WTC11 (cell line): ENCODE results near the gene OR52J3. TPM values are rescaled to one million over a fixed set of nuclear protein-coding genes. Genes with fewer than 3 reads are reported as not detected.

Experiments used
- ATAC-seq: fragments of 200-7000 bp; cut with Tn5 transposase; 2 replicates; pipeline ENCODE4 v1.10.0; 2021; ENCODE audit warnings: mild to moderate bottlenecking, moderate library complexity
- CTCF ChIA-PET: fragments of 300-600 bp; sonication (Branson Sonifier 250); formaldehyde crosslinking; loops from one replicate; lab custom pipeline; 2021; ENCODE audit warnings: antibody characterized with exemption; lab: Charles Lee
- POLR2A ChIA-PET: fragments of 350-600 bp; sonication (Branson Sonifier 250); formaldehyde crosslinking; loops from one replicate; lab custom pipeline; 2021; ENCODE audit warnings: antibody characterized with exemption; lab: Charles Lee
- DNase-seq: peaks from one replicate; pipeline ENCODE4 v3.0.0; 2021; ENCODE audit warnings: low spot score
- H3K27ac Mint-ChIP-seq: 2 replicates; pipeline ENCODE4 v1.8.0; 2021; ENCODE audit warnings: mixed read lengths
- H3K27me3 Mint-ChIP-seq: 2 replicates; pipeline ENCODE4 v1.8.0; 2021; ENCODE audit warnings: low read depth, mild to moderate bottlenecking, moderate library complexity, mixed read lengths
- H3K36me3 Mint-ChIP-seq: 2 replicates; pipeline ENCODE4 v1.8.0; 2021; ENCODE audit warnings: mixed read lengths
- H3K4me1 Mint-ChIP-seq: 2 replicates; pipeline ENCODE4 v1.8.0; 2022; ENCODE audit warnings: mixed read lengths
- H3K4me3 Mint-ChIP-seq: 2 replicates; pipeline ENCODE4 v1.8.0; 2021; ENCODE audit warnings: mild to moderate bottlenecking, moderate library complexity, mixed read lengths
- H3K9me3 Mint-ChIP-seq: 2 replicates; pipeline ENCODE4 v1.8.0; 2021; ENCODE audit warnings: mixed read lengths
- ESRRA ChIP-seq: sonication (generic); formaldehyde crosslinking; IDR thresholded peaks from 2 replicates; pipeline ENCODE4 v1.8.1; 2022; ENCODE audit warnings: mild to moderate bottlenecking, missing genetic modification reagents, borderline replicate concordance
- JAZF1 ChIP-seq: fragments of 250-450 bp; sonication (Bioruptor Pico); IDR thresholded peaks from 2 replicates; pipeline ENCODE4 v1.9.0; 2021; ENCODE audit warnings: moderate library complexity, mild to moderate bottlenecking, inconsistent platforms
- JUN ChIP-seq: sonication (generic); formaldehyde crosslinking; IDR thresholded peaks from 2 replicates; pipeline ENCODE4 v1.8.0; 2023; ENCODE audit warnings: mild to moderate bottlenecking, missing genetic modification reagents
- MYBL2 ChIP-seq: sonication (generic); formaldehyde crosslinking; IDR thresholded peaks from 2 replicates; pipeline ENCODE4 v1.8.1; 2023; ENCODE audit warnings: mild to moderate bottlenecking, moderate library complexity, missing genetic modification reagents
- SMAD4 ChIP-seq: sonication (generic); formaldehyde crosslinking; IDR thresholded peaks from 2 replicates; pipeline ENCODE4 v1.8.0; 2022; ENCODE audit warnings: mild to moderate bottlenecking, missing genetic modification reagents
- TEAD1 ChIP-seq: sonication (generic); formaldehyde crosslinking; IDR thresholded peaks from 2 replicates; pipeline ENCODE4 v1.8.0; 2022; ENCODE audit warnings: mild to moderate bottlenecking, missing genetic modification reagents
- TEAD4 ChIP-seq: sonication (generic); formaldehyde crosslinking; IDR thresholded peaks from 2 replicates; pipeline ENCODE4 v1.8.0; 2022; ENCODE audit warnings: mild to moderate bottlenecking, missing genetic modification reagents
- ZNF138 ChIP-seq: sonication (generic); formaldehyde crosslinking; conservative IDR thresholded peaks from 2 replicates; pipeline ENCODE4 v1.8.1; 2022; ENCODE audit warnings: mild to moderate bottlenecking, moderate library complexity, missing genetic modification reagents
- ZNF219 ChIP-seq: sonication (generic); formaldehyde crosslinking; IDR thresholded peaks from 2 replicates; pipeline ENCODE4 v1.8.0; 2023; ENCODE audit warnings: missing genetic modification reagents, mild to moderate bottlenecking, borderline replicate concordance
- ZNF232 ChIP-seq: sonication (generic); formaldehyde crosslinking; IDR thresholded peaks from 2 replicates; pipeline ENCODE4 v1.8.0; 2022; ENCODE audit warnings: mild to moderate bottlenecking, missing genetic modification reagents
- total RNA-seq: library from RNA; stranded (reverse); gene quantifications from 3 replicates; pipeline ENCODE4 v1.2.3, GENCODE V29; 2021
- TF ChIP-seq, protein P1 (sequence below): sonication (generic); formaldehyde crosslinking; IDR thresholded peaks from 2 replicates; pipeline ENCODE4 v1.8.1; 2023; ENCODE audit warnings: mild to moderate bottlenecking, moderate library complexity, missing genetic modification reagents
- TF ChIP-seq, protein P2 (sequence below): sonication (generic); formaldehyde crosslinking; IDR thresholded peaks from 2 replicates; pipeline ENCODE4 v1.8.1; 2022; ENCODE audit warnings: missing genetic modification reagents, borderline replicate concordance
- TF ChIP-seq, protein P3 (sequence below): sonication (generic); formaldehyde crosslinking; IDR thresholded peaks from 2 replicates; pipeline ENCODE4 v1.8.0; 2022; ENCODE audit warnings: mild to moderate bottlenecking, missing genetic modification reagents
- TF ChIP-seq, protein P4 (sequence below): sonication (generic); formaldehyde crosslinking; IDR thresholded peaks from 2 replicates; pipeline ENCODE4 v1.8.0; 2022; ENCODE audit warnings: missing genetic modification reagents
- TF ChIP-seq, protein P5 (sequence below): sonication (generic); formaldehyde crosslinking; IDR thresholded peaks from 2 replicates; pipeline ENCODE4 v1.8.1; 2023; ENCODE audit warnings: mild to moderate bottlenecking, missing genetic modification reagents, moderate library complexity
- TF ChIP-seq, protein P6 (sequence below): fragments of 250-450 bp; sonication (Bioruptor Pico); IDR thresholded peaks from 2 replicates; pipeline ENCODE4 v1.9.0; 2021; ENCODE audit warnings: mild to moderate bottlenecking, borderline replicate concordance
- TF ChIP-seq, protein P7 (sequence below): sonication (generic); formaldehyde crosslinking; IDR thresholded peaks from 2 replicates; pipeline ENCODE4 v1.8.1; 2023; ENCODE audit warnings: mild to moderate bottlenecking, missing genetic modification reagents
- TF ChIP-seq, protein P8 (sequence below): sonication (generic); formaldehyde crosslinking; IDR thresholded peaks from 2 replicates; pipeline ENCODE4 v1.8.1; 2023; ENCODE audit warnings: mild to moderate bottlenecking, missing genetic modification reagents
- TF ChIP-seq, protein P9 (sequence below): sonication (generic); formaldehyde crosslinking; IDR thresholded peaks from 2 replicates; pipeline ENCODE4 v1.8.0; 2022; ENCODE audit warnings: mild to moderate bottlenecking, missing genetic modification reagents

Gene OR52J3
- total RNA-seq, 1 experiment from 2014 or later = not detected

DNA sequence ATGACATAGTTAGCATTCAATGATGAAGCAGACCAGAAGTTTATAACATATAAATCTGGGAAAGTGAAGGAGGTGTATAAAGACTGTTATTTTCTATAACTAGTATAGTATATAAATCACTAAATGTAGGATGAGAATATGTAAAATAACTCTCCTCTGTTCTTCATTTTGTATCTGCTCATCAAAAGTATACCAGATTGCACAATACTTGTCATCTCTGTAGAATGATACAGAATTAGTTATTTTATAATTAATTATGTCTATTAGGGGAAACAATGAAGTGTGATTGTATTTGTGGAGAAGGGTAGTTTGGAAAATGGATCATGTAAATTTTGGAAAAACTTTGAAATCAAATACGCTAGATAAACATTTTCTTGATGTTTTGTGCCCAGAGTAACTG, 33.3 kb upstream of the OR52J3 start:
- H3K27me3 Mint-ChIP-seq = no peaks in the 10 kb centered on the region; the same call in 1 of the 2 replicates
- H3K9me3 Mint-ChIP-seq = peaks cover 6% of the 10 kb centered on the region; the same call in 1 of the 2 replicates
- H3K36me3 Mint-ChIP-seq = no peaks in the 10 kb centered on the region
- H3K4me1 Mint-ChIP-seq = no peaks in the 10 kb centered on the region
- CTCF ChIA-PET = interaction anchor here (0.7 kb wide), 1 partner anchor 385 kb away, joined by 3 read pairs; no protein-coding TSS in a partner anchor
- POLR2A ChIA-PET = no interaction called here
- no peak overlapping the region for H3K4me3 Mint-ChIP-seq
- no peak overlapping the region for H3K27ac Mint-ChIP-seq
- DNase-seq (no peak), ATAC-seq (no peak)
- TF ChIP-seq, protein P1, sequence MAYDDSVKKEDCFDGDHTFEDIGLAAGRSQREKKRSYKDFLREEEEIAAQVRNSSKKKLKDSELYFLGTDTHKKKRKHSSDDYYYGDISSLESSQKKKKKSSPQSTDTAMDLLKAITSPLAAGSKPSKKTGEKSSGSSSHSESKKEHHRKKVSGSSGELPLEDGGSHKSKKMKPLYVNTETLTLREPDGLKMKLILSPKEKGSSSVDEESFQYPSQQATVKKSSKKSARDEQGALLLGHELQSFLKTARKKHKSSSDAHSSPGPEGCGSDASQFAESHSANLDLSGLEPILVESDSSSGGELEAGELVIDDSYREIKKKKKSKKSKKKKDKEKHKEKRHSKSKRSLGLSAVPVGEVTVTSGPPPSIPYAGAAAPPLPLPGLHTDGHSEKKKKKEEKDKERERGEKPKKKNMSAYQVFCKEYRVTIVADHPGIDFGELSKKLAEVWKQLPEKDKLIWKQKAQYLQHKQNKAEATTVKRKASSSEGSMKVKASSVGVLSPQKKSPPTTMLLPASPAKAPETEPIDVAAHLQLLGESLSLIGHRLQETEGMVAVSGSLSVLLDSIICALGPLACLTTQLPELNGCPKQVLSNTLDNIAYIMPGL (CRISPR knock-in tag) = no peak
- TF ChIP-seq, protein P2, sequence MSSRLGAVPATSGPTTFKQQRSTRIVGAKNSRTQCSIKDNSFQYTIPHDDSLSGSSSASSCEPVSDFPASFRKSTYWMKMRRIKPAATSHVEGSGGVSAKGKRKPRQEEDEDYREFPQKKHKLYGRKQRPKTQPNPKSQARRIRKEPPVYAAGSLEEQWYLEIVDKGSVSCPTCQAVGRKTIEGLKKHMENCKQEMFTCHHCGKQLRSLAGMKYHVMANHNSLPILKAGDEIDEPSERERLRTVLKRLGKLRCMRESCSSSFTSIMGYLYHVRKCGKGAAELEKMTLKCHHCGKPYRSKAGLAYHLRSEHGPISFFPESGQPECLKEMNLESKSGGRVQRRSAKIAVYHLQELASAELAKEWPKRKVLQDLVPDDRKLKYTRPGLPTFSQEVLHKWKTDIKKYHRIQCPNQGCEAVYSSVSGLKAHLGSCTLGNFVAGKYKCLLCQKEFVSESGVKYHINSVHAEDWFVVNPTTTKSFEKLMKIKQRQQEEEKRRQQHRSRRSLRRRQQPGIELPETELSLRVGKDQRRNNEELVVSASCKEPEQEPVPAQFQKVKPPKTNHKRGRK (CRISPR knock-in tag) = no peak
- TF ChIP-seq, protein P3, sequence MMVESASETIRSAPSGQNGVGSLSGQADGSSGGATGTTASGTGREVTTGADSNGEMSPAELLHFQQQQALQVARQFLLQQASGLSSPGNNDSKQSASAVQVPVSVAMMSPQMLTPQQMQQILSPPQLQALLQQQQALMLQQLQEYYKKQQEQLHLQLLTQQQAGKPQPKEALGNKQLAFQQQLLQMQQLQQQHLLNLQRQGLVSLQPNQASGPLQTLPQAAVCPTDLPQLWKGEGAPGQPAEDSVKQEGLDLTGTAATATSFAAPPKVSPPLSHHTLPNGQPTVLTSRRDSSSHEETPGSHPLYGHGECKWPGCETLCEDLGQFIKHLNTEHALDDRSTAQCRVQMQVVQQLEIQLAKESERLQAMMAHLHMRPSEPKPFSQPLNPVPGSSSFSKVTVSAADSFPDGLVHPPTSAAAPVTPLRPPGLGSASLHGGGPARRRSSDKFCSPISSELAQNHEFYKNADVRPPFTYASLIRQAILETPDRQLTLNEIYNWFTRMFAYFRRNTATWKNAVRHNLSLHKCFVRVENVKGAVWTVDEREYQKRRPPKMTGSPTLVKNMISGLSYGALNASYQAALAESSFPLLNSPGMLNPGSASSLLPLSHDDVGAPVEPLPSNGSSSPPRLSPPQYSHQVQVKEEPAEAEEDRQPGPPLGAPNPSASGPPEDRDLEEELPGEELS (CRISPR knock-in tag) = no peak
- TF ChIP-seq JAZF1 (CRISPR knock-in tag) (no peak), ESRRA (CRISPR knock-in tag) (no peak), TEAD4 (CRISPR knock-in tag) (no peak), JUN (CRISPR knock-in tag) (no peak), ZNF232 (no peak), ZNF219 (CRISPR knock-in tag) (no peak), TEAD1 (CRISPR knock-in tag) (no peak), MYBL2 (CRISPR knock-in tag) (no peak), ZNF138 (CRISPR knock-in tag) (no peak), SMAD4 (CRISPR knock-in tag) (no peak)
- TF ChIP-seq, protein P4, sequence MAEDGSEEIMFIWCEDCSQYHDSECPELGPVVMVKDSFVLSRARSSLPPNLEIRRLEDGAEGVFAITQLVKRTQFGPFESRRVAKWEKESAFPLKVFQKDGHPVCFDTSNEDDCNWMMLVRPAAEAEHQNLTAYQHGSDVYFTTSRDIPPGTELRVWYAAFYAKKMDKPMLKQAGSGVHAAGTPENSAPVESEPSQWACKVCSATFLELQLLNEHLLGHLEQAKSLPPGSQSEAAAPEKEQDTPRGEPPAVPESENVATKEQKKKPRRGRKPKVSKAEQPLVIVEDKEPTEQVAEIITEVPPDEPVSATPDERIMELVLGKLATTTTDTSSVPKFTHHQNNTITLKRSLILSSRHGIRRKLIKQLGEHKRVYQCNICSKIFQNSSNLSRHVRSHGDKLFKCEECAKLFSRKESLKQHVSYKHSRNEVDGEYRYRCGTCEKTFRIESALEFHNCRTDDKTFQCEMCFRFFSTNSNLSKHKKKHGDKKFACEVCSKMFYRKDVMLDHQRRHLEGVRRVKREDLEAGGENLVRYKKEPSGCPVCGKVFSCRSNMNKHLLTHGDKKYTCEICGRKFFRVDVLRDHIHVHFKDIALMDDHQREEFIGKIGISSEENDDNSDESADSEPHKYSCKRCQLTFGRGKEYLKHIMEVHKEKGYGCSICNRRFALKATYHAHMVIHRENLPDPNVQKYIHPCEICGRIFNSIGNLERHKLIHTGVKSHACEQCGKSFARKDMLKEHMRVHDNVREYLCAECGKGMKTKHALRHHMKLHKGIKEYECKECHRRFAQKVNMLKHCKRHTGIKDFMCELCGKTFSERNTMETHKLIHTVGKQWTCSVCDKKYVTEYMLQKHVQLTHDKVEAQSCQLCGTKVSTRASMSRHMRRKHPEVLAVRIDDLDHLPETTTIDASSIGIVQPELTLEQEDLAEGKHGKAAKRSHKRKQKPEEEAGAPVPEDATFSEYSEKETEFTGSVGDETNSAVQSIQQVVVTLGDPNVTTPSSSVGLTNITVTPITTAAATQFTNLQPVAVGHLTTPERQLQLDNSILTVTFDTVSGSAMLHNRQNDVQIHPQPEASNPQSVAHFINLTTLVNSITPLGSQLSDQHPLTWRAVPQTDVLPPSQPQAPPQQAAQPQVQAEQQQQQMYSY (CRISPR knock-in tag) = no peak
- TF ChIP-seq, protein P5, sequence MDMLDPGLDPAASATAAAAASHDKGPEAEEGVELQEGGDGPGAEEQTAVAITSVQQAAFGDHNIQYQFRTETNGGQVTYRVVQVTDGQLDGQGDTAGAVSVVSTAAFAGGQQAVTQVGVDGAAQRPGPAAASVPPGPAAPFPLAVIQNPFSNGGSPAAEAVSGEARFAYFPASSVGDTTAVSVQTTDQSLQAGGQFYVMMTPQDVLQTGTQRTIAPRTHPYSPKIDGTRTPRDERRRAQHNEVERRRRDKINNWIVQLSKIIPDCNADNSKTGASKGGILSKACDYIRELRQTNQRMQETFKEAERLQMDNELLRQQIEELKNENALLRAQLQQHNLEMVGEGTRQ (CRISPR knock-in tag) = no peak
- TF ChIP-seq, protein P6, sequence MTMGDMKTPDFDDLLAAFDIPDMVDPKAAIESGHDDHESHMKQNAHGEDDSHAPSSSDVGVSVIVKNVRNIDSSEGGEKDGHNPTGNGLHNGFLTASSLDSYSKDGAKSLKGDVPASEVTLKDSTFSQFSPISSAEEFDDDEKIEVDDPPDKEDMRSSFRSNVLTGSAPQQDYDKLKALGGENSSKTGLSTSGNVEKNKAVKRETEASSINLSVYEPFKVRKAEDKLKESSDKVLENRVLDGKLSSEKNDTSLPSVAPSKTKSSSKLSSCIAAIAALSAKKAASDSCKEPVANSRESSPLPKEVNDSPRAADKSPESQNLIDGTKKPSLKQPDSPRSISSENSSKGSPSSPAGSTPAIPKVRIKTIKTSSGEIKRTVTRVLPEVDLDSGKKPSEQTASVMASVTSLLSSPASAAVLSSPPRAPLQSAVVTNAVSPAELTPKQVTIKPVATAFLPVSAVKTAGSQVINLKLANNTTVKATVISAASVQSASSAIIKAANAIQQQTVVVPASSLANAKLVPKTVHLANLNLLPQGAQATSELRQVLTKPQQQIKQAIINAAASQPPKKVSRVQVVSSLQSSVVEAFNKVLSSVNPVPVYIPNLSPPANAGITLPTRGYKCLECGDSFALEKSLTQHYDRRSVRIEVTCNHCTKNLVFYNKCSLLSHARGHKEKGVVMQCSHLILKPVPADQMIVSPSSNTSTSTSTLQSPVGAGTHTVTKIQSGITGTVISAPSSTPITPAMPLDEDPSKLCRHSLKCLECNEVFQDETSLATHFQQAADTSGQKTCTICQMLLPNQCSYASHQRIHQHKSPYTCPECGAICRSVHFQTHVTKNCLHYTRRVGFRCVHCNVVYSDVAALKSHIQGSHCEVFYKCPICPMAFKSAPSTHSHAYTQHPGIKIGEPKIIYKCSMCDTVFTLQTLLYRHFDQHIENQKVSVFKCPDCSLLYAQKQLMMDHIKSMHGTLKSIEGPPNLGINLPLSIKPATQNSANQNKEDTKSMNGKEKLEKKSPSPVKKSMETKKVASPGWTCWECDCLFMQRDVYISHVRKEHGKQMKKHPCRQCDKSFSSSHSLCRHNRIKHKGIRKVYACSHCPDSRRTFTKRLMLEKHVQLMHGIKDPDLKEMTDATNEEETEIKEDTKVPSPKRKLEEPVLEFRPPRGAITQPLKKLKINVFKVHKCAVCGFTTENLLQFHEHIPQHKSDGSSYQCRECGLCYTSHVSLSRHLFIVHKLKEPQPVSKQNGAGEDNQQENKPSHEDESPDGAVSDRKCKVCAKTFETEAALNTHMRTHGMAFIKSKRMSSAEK (CRISPR knock-in tag) = no peak
- TF ChIP-seq, protein P7, sequence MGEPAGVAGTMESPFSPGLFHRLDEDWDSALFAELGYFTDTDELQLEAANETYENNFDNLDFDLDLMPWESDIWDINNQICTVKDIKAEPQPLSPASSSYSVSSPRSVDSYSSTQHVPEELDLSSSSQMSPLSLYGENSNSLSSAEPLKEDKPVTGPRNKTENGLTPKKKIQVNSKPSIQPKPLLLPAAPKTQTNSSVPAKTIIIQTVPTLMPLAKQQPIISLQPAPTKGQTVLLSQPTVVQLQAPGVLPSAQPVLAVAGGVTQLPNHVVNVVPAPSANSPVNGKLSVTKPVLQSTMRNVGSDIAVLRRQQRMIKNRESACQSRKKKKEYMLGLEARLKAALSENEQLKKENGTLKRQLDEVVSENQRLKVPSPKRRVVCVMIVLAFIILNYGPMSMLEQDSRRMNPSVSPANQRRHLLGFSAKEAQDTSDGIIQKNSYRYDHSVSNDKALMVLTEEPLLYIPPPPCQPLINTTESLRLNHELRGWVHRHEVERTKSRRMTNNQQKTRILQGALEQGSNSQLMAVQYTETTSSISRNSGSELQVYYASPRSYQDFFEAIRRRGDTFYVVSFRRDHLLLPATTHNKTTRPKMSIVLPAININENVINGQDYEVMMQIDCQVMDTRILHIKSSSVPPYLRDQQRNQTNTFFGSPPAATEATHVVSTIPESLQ (CRISPR knock-in tag) = no peak
- TF ChIP-seq, protein P8, sequence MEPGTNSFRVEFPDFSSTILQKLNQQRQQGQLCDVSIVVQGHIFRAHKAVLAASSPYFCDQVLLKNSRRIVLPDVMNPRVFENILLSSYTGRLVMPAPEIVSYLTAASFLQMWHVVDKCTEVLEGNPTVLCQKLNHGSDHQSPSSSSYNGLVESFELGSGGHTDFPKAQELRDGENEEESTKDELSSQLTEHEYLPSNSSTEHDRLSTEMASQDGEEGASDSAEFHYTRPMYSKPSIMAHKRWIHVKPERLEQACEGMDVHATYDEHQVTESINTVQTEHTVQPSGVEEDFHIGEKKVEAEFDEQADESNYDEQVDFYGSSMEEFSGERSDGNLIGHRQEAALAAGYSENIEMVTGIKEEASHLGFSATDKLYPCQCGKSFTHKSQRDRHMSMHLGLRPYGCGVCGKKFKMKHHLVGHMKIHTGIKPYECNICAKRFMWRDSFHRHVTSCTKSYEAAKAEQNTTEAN (CRISPR knock-in tag) = no peak
- TF ChIP-seq, protein P9, sequence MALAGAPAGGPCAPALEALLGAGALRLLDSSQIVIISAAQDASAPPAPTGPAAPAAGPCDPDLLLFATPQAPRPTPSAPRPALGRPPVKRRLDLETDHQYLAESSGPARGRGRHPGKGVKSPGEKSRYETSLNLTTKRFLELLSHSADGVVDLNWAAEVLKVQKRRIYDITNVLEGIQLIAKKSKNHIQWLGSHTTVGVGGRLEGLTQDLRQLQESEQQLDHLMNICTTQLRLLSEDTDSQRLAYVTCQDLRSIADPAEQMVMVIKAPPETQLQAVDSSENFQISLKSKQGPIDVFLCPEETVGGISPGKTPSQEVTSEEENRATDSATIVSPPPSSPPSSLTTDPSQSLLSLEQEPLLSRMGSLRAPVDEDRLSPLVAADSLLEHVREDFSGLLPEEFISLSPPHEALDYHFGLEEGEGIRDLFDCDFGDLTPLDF (CRISPR knock-in tag) = no peak
